ENCODE measurements around the gene C5orf46.
"Not testable (repeated sequence)": the region's sequence is repeated elsewhere in the genome, so short reads cannot be mapped to it uniquely, and the experiment has no call there.

The C5orf46 gene

DNA sequence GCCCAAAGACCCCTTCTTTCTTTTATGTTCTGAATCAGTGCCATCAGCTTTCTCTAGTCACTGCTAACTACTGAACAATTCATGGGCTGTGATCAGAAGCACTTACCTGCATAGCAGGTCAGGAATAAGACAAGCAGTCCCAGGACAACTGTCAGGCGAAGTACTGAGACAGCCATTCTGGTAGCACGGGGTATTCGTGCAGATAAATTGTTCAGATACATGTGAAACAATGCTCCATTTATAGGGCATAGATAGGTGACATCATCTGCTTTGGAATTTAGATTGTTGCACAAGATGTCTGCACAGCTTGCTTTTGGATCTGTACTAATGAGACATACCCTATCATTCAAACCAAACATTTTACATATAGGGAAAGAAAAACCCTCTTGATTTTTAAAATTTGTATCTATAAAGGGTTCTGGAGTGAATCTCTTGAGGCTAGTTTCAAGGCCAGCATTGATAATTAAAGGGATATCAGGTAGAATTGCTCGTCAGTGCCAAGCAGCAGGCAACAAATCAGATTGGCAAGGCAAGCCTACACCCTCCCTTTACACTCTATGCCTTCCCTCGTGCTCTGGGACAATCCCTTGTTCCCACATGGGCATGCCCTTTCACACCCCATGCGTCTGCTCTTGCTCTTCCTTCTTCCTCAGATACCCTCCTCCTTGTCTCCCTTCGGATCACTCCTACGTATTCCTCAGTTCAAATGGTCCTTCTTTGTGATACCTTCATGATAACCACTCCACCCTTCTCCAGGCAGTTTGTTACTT lies at the start of gene C5orf46:
C5orf46 (minus strand) TSS at position 213 of the 770 bp plus-strand sequence; CDS start at position 176, 37 bp downstream.
- DNase-seq (ENCODE audit: low read depth in 2 of 2), result no peak

- no peak for DNase-seq (ENCODE audit: low read depth in 2 of 2)
These were observed 48.6 kb upstream of the C5orf46 start for GRCh38 chr5:147954971-147955370.

GRCh38 chr5:147949711-147950573 lies 43.6 kb upstream of the C5orf46 start:
- no peak for DNase-seq (ENCODE audit: low read depth in 2 of 2)

- not testable (repeated sequence) for DNase-seq (ENCODE audit: low read depth in 2 of 2)
These were observed 40.4 kb upstream of the C5orf46 start for GRCh38 chr5:147946658-147947274.

- DNase-seq (ENCODE audit: low read depth in 2 of 2), result no peak
These were observed 33.2 kb upstream of the C5orf46 start for GRCh38 chr5:147939431-147940114.

- DNase-seq (ENCODE audit: low read depth in 2 of 2), result no peak
These were observed 28.7 kb upstream of the C5orf46 start for GRCh38 chr5:147935032-147935431.

DNA sequence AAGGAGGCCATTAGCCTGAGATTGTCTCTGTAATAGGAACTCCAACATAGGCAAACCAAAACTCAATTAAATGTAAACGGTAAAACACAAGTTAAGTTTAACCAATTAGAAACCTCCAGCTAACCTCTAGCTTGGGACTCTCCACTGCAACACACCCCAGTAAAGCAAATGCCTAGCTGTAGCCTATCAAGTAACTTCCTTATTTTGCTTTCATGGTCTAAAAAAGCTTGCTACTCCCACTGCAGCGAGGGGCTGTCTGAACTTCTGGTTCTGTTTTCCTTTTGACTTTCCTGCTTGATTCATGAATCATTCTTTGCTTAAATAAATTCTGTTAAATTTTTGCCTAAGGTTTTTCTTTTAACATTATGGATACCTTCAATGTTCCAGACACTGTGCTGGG lies 24.4 kb upstream of the C5orf46 start:
- no peak for DNase-seq (ENCODE audit: low read depth in 2 of 2)

GRCh38 chr5:147927901-147928300 lies 21.6 kb upstream of the C5orf46 start:
- no peak for DNase-seq (ENCODE audit: low read depth in 2 of 2)

- no peak for DNase-seq (ENCODE audit: low read depth in 2 of 2)
These were observed 18.7 kb upstream of the C5orf46 start for GRCh38 chr5:147925020-147925419.

DNA sequence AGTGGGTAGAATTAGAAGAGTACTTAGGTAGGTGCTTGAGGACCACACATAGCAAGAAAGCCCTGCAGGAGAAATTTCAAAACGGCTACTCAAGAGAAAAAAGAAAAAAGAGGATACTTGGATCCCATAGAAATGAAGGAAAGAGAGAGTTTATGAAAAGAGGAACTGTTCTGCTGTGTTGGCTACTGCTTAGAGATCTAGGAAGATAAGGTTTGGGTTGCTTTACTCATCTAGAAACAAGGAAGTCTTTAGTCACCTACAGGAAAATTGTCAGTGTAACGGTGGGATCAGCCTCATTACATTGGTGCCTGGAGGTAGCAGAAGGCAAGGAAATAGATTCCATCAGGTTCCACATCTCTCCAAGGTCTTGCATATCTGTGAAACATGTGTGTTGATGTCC lies 14.8 kb upstream of the C5orf46 start:
- no peak for DNase-seq (ENCODE audit: low read depth in 2 of 2)

DNA sequence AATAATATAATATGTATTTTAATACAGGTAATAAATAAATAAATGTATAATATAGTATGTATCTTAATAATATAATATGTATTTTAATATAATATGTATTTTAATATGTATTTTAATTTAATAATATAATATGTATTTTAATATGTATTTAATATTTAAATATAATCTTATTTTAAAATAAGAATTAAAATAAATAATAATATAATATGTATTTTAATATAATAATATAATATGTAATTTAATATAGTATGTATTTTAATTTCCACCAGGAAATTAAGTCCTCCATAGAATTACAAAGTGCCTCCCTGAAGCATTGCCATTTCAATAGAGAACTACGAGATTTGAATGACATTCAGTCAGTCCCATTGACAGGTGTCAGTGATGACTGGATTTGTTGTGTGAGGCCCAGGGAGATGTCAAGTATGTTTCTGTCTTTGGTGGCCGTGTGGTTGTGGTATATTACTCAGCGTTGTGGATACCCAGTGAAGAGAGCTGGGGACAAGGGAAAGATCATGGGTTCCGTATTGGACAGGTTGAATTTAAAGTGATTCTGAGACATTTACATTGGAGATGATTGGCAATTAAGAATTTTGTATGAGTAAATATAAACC lies 14.2 kb upstream of the C5orf46 start:
- no peak for DNase-seq (ENCODE audit: low read depth in 2 of 2)

DNA sequence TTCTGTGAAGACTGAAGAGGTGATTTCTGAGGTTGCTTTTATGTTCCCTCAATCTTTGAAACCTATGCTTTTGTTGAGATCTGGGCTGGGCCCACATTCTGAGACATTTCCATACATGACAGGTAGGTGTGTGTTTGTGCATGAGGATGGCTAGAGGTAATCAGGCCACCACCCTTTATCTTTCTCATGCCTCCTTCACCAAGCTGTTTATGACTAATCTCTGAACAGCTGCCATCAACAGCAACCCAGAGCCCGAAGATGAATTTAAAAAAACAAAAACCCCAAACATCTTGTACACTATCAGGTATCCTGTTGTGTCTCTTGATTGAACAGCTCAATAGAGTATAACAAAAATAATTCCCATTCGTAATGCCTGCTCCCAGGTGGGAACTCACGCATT lies 12.6 kb upstream of the C5orf46 start:
- no peak for DNase-seq (ENCODE audit: low read depth in 2 of 2)

GRCh38 chr5:147918101-147918685 lies 11.9 kb upstream of the C5orf46 start:
- no peak for DNase-seq (ENCODE audit: low read depth in 2 of 2)

- no peak for DNase-seq (ENCODE audit: low read depth in 2 of 2)
These were observed 7.4 kb upstream of the C5orf46 start for GRCh38 chr5:147913786-147914185.

- DNase-seq (ENCODE audit: low read depth in 2 of 2), result no peak
These were observed 5.7 kb upstream of the C5orf46 start for GRCh38 chr5:147912011-147912410.

DNA sequence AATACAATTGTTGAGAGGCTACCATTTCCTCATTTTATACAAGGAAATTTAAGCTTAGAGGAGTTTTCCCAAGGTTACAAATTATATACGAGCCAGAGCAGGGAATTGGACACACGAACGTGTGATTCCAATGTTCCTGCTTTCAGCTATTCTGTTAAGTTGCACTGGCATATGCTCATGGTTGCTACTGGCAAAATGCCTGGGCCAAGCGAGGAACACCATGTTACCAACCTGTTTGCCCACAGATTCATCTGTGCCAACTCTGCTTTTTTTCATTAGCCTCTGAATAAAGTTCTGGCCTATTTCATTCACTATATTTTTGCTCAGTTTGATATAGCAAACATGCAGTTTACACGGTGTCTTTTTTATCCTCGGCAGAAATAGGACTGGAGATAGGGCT lies 5.1 kb upstream of the C5orf46 start:
- no peak for DNase-seq (ENCODE audit: low read depth in 2 of 2)

DNA sequence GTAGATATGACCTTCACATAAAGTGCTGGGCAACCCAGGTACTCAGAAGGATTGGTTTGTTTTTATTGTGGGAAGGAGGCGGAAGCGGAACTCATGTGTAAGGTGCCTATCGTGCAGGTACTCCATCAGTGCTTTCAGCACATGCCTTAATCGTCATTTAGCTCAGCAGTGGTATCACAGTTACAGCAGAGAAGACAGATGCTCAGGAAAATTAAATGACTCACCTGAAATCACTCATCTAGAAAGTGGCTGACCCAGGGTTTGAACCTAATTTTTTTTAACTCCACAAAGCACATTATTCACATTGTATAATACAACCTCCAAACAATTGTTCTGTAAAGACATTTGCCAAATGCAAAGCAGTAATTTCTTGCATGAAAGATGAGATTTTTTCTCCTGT lies 2.2 kb downstream of the C5orf46 start:
- DNase-seq (ENCODE audit: low read depth in 2 of 2), result no peak

GRCh38 chr5:147902609-147903115 lies 3.7 kb downstream of the C5orf46 start:
- DNase-seq (ENCODE audit: low read depth in 2 of 2), result no peak

- DNase-seq (ENCODE audit: low read depth in 2 of 2), result no peak
These were observed 4.7 kb downstream of the C5orf46 start for GRCh38 chr5:147901599-147902039.

- DNase-seq (ENCODE audit: low read depth in 2 of 2), result no peak
These were observed 7.4 kb downstream of the C5orf46 start for GRCh38 chr5:147898875-147899401.

GRCh38 chr5:147895864-147896263 lies 10.5 kb downstream of the C5orf46 start:
- no peak for DNase-seq (ENCODE audit: low read depth in 2 of 2)
